Activated CD4-positive, CD25-positive, alpha-beta regulatory T cell treated with anti-CD3 and anti-CD28 coated beads, Interleukin-2, amount 50 U/mL, for 16 hours (primary cell): ENCODE results near the gene TRRAP.

Experiments used
- DNase-seq: peaks from one replicate; pipeline ENCODE4 v3.0.0-alpha.2; 2020; ENCODE audit warnings: low read depth, low spot score

The TRRAP gene

GRCh38 chr7:99004781-99005500 is 126.6 kb downstream of the TRRAP start:
- DNase-seq = no peak

- DNase-seq = no peak
These were observed 127.4 kb downstream of the TRRAP start for GRCh38 chr7:99005776-99006175.

DNA sequence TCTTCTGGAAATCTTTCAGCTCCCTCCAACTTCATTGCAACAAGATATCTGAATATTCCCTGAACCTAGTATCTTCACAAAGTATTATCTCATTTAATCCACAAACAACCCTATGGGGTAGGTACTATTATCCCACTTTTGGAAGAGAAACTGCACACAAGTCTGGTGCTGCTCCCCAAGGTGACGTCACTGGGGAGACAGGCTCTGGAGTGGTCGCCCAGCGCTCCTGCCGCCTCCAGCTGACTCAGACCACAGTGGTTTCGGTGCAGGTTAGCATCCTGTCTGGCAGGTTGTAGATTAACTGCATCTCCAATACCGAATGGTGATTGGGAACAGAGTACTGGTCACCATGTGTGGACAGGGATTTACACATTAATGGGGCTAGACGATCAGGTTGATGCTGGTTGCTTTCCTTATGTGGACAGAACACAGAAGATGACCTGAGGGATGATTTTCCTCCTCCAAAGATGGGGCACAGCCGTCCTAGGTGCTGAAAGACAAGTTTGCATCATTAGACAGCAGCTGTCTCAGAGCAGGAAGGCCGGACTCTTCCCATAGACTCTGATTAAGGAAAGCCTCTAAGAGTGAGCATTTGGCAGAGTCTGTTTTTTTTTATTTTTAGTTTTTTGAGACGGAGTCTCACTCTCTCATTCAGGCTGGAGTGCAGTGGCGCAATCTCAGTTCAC is 128.6 kb downstream of the TRRAP start:
- DNase-seq = no peak

DNA sequence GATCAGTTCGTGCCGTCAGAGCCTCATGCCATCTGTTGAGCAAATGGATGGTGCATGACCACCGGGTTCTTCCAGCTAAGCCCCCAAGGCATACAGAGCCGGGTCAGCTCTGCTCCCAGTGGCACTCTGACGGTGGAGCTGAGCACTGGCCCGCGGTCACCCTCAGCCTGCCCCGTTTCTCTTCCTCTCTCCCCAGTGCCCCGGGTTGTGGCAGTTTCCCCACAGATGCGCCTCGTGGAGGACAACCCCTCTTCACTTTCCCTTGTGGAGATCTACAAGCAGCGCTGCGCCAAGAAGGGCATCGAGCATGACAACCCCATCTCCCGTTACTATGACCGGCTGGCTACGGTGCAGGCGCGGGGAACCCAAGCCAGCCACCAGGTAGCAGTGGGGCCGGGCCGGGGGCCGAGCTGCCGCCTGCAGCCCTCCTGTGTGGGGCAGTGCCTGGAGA is 129.9 kb downstream of the TRRAP start:
- no peak for DNase-seq

- no peak for DNase-seq
These were observed 130.7 kb downstream of the TRRAP start for GRCh38 chr7:99008921-99009530.

GRCh38 chr7:99010281-99010680 is 131.9 kb downstream of the TRRAP start:
- no peak for DNase-seq

- no peak for DNase-seq
These were observed 133.0 kb downstream of the TRRAP start for GRCh38 chr7:99011341-99011705.

GRCh38 chr7:99011706-99012404 is 133.5 kb downstream of the TRRAP start:
- DNase-seq = no peak

- DNase-seq = no peak
These were observed 134.4 kb downstream of the TRRAP start for GRCh38 chr7:99012722-99013121.

- DNase-seq = no peak
These were observed 135.2 kb downstream of the TRRAP start for GRCh38 chr7:99013266-99014112.

- no peak for DNase-seq
These were observed 136.0 kb downstream of the TRRAP start for GRCh38 chr7:99014113-99014985.

DNA sequence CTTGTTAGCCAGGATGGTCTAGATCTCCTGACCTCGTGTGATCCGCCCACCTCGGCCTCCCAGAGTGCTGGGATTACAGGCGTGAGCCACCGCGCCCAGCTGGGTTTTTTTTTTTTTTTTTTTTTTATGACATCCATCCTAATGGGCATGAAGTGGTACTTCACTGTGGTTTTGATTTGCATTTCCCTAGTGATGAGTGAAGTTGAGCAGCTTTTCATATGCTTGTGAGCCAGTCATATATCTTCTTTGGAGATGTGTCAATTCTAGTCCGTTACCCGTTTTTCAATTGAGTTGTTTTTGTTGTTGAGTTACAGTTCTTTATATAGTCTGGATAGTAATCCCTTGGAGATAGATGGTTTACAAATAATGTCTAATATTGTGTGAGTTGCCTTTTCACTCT is 137.9 kb downstream of the TRRAP start:
- DNase-seq = no peak

GRCh38 chr7:99019523-99020412 is 141.4 kb downstream of the TRRAP start:
- DNase-seq = no peak

DNA sequence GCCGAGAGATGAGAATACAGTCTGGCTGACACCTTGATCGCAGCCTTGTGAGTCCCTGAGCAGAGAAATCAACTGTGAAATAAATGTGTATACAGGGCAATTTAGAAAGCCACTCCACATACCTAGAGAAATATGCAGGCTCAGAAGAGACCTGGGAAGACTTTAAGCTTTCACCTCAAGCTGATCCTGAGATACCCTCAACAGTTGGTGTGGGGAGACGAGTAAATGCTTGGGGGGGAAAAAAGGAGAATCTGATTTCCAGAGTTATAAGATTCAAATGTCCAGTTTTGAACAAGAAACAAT is 142.0 kb downstream of the TRRAP start:
- no peak for DNase-seq

DNA sequence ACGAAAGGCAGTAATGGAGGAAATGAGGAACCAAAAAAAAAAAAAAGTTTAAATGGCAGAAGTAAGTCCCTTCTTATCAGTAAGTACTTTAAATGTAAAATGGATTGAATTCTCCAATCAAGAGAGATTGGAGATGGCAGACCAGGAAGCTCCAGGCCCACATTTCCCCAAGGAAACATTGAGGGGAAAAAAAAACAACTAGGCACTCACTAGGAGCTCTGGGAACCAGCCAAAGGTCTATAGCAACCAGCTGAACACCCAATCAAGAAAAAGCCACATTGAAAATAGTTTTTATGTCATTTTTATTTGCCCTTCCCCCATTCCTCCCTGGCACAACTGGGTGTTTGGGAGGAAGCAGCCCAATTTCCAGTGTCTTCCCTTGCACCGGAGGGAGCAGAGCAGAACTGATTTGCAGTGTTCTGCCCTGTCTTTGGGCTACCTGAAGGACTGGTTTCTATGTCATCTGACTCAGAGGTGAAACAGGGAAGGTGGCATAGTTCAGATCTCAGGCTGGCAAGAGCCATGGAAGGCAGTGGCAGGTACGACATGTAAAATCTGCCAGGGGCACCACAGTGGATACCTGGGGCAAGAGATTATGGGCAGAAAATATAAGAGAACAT is 143.7 kb downstream of the TRRAP start:
- no peak for DNase-seq

GRCh38 chr7:99024066-99024465 is 145.7 kb downstream of the TRRAP start:
- DNase-seq = no peak

- no peak for DNase-seq
These were observed 148.9 kb downstream of the TRRAP start for GRCh38 chr7:99027241-99027640.

DNA sequence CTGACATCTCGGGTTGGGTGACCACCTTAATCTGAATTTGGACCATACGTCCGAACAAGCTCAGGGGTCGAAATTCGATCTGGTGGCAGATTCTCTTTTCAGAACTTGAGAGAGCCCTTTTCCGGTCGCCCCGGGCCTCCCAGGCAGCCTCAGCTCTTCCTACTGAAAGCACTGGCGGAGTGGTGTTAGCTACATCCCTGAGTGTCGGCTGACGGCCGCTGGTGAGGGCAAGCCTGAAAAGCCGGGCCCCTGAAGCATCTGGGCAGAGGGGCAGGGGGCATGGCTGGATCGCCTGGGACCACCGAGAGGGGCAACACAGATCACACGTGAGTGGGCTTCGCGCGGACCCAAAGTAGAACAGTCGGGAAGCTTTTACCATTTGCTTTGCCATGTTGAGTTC is 149.5 kb downstream of the TRRAP start:
- no peak for DNase-seq
